Measurements from ENCODE around the gene HNRNPLL.

DNA sequence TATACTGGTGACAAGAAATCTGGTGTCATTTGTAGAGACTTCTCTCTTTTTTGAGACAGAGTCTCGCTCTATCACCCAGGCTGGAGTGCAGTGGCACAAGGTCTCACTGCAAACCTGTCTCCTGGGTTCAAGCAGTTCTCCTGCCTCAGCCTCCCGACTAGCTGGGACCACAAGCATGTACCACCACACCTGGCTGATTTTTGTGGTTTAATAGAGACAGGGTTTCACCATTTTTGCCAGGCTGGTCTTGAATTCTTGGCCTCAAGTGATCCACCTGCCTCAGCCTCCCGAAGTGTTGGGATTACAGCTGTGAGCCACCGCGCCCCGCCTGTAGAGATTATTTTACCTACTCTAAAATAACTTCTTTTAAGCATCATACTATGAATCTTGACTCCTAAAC lies 6.5 kb downstream of the HNRNPLL start:
- TF ChIP-seq CTCF (IDR thresholded peaks at IDR 0.05) = no peak
- no peak for TF ChIP-seq POLR2A (IDR thresholded peaks at IDR 0.05)

Measured in heart left ventricle (tissue), 13 donors.